Measurements from ENCODE around the gene CEP70.

The CEP70 gene

DNA sequence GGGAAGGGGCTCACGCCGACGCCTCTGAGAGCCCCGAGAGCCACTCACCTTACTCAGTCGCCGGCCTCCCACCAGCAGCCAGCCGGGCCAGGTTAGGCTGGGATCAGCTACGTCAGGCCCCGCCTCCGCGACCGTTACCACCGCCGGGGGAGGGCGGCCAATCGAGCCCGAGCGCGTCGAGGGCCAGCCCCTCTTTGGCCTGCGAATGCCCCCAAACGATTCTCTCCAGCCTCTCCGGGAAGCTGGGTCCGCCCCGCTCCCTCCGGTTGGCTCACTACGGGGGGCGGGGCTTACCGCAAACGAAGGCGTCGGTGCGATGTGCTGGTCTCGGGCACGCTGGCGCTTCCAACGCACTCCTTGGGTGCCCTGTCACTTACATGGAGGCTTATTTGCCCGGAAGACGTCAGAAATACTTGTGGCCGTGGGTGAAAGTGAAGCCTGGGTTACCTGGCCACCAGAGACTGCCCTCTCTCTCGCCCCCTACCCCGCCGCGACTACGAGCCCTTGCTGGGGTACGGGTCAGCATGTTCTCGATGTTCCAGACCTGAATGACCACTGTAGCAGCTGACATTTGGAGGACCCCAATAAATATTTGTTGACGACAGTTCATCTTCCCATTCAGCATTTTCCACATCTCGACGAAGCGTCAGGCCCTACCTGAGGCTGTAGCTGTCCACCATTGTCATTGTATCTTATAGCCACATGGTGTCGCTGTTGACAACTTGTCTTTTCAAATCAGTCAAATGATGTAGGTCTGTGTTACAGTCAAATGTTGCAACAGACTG lies at the start of gene CEP70:
TSS of gene CEP70 (minus strand) at position 111 of the 785 bp plus-strand sequence. CDS start 21,333 bp downstream, outside the sequence.
- peak; percentile 69 for TF ChIP-seq CTCF (IDR thresholded peaks at IDR 0.05; ENCODE audit: low read depth, low read length)
- H3K4me3 ChIP-seq (ENCODE audit: low read depth, low read length) = peak within 1 kb of the TSS; percentile 92

- TF ChIP-seq CTCF (IDR thresholded peaks at IDR 0.05; ENCODE audit: low read depth, low read length) = no peak
- no peak overlapping the region for H3K4me3 ChIP-seq (ENCODE audit: low read depth, low read length)
These were observed 48.8 kb upstream of the CEP70 start for GRCh38 chr3:138642927-138643253.

DNA sequence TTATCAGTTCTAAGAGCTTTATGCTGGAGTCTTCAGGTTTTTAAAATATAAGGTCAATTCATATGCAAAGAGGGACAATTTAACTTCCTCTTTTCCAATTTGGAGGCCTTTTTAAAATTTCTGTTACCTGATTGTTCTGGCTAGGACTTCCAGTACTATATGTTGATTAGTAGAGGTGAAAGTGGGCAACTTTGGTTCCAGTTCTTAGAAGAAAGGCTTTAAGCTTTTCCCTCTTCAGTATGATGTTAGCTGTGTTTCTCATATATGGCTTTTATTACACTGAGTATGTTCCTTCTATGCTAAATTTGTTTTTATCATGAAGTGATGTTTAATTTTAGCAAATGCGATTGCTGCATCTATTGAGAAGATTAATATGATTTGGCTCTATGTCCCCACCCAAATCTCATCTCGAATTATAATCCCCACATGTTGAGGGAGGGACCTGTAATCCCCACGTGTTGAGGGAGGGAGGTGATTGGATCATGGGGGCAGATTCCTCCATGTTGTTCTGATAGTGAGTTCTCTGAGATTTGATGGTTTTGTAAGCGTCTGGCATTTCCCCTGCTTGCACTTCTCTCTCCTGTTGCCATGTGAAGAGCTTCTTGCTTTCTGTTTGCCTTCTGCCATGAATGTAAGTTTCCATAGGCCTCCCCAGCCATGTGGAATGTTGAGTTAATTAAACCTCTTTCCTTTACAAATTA lies 48.3 kb upstream of the CEP70 start:
- no peak overlapping the region for H3K4me3 ChIP-seq (ENCODE audit: low read depth, low read length)
- TF ChIP-seq CTCF (IDR thresholded peaks at IDR 0.05; ENCODE audit: low read depth, low read length) = no peak

- no peak overlapping the region for H3K4me3 ChIP-seq (ENCODE audit: low read depth, low read length)
These were observed 46.5 kb upstream of the CEP70 start for GRCh38 chr3:138640537-138640936.

DNA sequence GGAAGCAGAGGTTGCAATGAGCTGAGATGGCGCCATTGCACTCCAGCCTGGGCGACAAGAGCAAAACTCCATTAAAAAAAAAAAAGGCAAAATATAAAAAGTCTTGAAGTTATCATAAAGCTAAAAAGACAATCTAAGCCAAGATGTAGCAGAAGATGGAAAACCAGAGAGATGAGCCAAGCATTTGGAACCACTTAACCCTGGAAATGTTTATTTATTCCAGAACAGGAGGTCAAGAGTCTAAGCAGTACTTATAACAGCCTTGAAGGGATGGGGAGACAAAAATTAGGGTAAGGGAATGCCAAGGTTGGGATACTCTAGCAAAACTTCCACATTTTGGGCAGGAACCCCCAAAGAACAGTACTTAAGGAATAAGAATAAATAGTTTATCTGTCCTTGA lies 44.6 kb upstream of the CEP70 start:
- no peak overlapping the region for H3K4me3 ChIP-seq (ENCODE audit: low read depth, low read length)

More at GRCh38 chr3:138640537-138640936, 46.5 kb upstream of the CEP70 start:
- no peak for TF ChIP-seq CTCF (IDR thresholded peaks at IDR 0.05; ENCODE audit: low read depth, low read length)

DNA sequence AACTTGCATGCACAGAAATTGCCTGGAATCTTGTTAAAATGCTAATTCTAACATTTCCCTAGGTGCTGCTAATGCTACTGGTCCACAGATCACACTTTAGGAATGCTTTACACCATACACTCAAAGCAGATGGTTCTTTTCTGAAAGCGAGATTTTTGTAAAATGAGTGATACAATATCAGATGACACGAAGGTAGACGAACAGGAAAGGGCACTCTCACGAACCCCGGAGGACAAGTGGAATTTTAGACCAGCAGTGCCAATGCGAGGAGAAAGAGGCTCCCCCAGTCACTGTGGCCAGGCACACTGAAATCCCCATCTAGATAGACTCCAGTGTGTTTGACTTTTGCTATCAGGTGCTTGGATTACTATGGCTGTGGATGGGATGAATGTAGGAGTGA lies 35.5 kb upstream of the CEP70 start:
- no peak overlapping the region for H3K4me3 ChIP-seq (ENCODE audit: low read depth, low read length)
- TF ChIP-seq CTCF (IDR thresholded peaks at IDR 0.05; ENCODE audit: low read depth, low read length) = no peak

More for the DNA sequence above, 44.6 kb upstream of the CEP70 start:
- TF ChIP-seq CTCF (IDR thresholded peaks at IDR 0.05; ENCODE audit: low read depth, low read length) = no peak

- no peak overlapping the region for H3K4me3 ChIP-seq (ENCODE audit: low read depth, low read length)
- TF ChIP-seq CTCF (IDR thresholded peaks at IDR 0.05; ENCODE audit: low read depth, low read length) = no peak
These were observed 31.8 kb upstream of the CEP70 start for GRCh38 chr3:138625707-138626365.

All from WI38 (cell line).